Kidney epithelial cell (primary cell): ENCODE results near the gene ARMC5. TPM values are rescaled to one million over a fixed set of nuclear protein-coding genes. Genes with fewer than 3 reads are reported as not detected.

Experiments used
- DNase-seq: peaks from one replicate; pipeline ENCODE4 v3.0.0-alpha.2; 2010; ENCODE audit warnings: low read depth
- H3K27me3 ChIP-seq: 2 replicates; pipeline ENCODE4 v1.6.0; 2011; ENCODE audit warnings: low read length; ENCODE audit not compliant: control insufficient read depth, insufficient read depth
- H3K36me3 ChIP-seq: 2 replicates; pipeline ENCODE4 v1.5.1; 2011; ENCODE audit warnings: low read length; ENCODE audit not compliant: control insufficient read depth, insufficient read depth
- H3K4me3 ChIP-seq: 2 replicates; pipeline ENCODE4 v1.5.1; 2011; ENCODE audit warnings: low read depth, mild to moderate bottlenecking, control low read depth, low read length
- CTCF ChIP-seq: IDR thresholded peaks from 2 replicates; pipeline ENCODE4 v1.5.1; 2011; ENCODE audit warnings: mild to moderate bottlenecking, moderate library complexity, low read length, control low read depth, inconsistent platforms; ENCODE audit not compliant: insufficient read depth, poor library complexity, severe bottlenecking
- total RNA-seq: library from RNA; depleted of rRNA; stranded (reverse); fragments of >200 nt; gene quantifications from 2 replicates; pipeline ENCODE4 v1.2.3, GENCODE V29; 2015

The ARMC5 gene
- total RNA-seq, 1 donor from 2014 or later, result 18.7 TPM

DNA sequence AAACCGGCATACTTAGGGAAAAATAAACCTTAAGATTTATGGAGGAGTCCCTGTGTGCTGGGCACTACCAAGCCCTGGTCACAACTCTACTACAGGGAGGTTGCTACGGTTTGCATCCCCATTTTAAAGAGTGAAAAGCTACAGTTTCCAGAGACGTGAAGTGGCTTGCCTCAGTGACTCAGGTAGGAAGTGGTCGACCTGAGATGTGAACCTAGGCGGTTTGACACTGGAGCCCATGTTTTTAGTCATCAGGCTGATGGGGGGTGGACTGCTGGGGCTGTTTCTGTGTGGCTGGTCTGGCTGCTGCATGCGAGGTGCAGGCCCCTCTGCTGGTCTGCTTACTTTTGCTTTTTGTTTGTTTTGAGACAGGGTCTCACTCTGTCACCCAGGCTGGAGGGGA, 37.7 kb upstream of the ARMC5 start:
- Histone ChIP-seq H3K36me3 (no peaks in the 10 kb centered on the region), H3K27me3 (no peaks in the 10 kb centered on the region), H3K4me3 (no peak overlapping the region)
- TF ChIP-seq CTCF, result no peak
- no peak for DNase-seq

- Histone ChIP-seq H3K36me3 (no peaks in the 10 kb centered on the region), H3K27me3 (peaks cover 9% of the 10 kb centered on the region), H3K4me3 (no peak overlapping the region)
- TF ChIP-seq CTCF, result no peak
- no peak for DNase-seq
These were observed 36.1 kb upstream of the ARMC5 start for GRCh38 chr16:31423241-31423640.

- Histone ChIP-seq H3K27me3 (peaks cover 9% of the 10 kb centered on the region), H3K4me3 (no peak overlapping the region), H3K36me3 (no peaks in the 10 kb centered on the region)
- TF ChIP-seq CTCF, result no peak
- no peak for DNase-seq
These were observed 35.5 kb upstream of the ARMC5 start for GRCh38 chr16:31423801-31424200.

DNA sequence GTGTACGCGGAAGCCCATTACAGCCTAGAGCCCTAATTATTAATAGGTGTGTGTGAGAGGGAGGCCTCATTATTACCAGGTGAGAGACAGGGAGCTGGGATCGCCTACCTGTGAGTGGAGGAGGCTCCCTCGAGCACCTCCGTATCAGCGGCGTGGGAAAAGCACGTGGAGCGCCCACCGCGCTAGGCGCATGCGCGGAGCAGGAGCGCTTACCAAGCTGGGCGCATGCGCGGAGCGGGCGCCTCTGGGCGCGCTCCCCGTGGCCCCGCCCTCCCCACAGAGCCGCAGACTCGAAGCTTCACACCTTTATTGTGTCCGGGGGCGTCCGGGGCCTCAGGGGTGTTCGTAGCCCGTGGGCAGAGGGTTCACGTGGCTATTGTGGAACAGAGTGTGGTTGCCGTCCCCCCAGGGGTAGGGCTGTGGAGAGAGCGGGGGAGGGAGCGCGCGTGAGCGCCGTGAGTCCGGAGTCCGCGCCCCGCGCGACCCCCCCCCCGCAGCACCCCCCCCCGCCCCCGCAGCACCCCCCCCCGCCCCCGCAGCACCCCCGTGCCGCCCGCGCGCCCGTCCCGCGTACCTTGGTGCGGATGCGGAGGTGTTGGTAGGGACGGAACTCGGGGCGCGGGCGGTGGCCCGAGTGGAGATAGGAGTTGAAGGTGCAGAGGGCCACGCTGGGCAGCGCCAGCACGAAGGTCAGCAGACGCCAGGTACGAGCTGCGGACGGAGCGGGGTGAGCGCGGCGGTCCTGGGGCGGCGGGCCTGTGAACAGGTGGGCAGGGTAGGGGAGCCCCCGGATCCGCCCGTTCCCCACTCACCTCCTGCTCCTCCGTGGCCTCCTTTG, 31.6 kb upstream of the ARMC5 start:
- peaks cover 12% of the 10 kb centered on the region for H3K27me3 ChIP-seq
- no peak for TF ChIP-seq CTCF
- no peak overlapping the region for H3K4me3 ChIP-seq
- DNase-seq, result no peak
- no peaks in the 10 kb centered on the region for H3K36me3 ChIP-seq

- TF ChIP-seq CTCF, result no peak
- no peaks in the 10 kb centered on the region for H3K36me3 ChIP-seq
- DNase-seq, result no peak
- no peak within 1 kb of the TSS for H3K4me3 ChIP-seq
- peaks cover 12% of the 10 kb centered on the region for H3K27me3 ChIP-seq
These were observed 31.1 kb upstream of the ARMC5 start, which contains the start of gene COX6A2 for GRCh38 chr16:31428279-31428597. TSS of gene COX6A2 (minus strand) at chr16:31428360. CDS start at chr16:31428325, 35 bp downstream.

DNA sequence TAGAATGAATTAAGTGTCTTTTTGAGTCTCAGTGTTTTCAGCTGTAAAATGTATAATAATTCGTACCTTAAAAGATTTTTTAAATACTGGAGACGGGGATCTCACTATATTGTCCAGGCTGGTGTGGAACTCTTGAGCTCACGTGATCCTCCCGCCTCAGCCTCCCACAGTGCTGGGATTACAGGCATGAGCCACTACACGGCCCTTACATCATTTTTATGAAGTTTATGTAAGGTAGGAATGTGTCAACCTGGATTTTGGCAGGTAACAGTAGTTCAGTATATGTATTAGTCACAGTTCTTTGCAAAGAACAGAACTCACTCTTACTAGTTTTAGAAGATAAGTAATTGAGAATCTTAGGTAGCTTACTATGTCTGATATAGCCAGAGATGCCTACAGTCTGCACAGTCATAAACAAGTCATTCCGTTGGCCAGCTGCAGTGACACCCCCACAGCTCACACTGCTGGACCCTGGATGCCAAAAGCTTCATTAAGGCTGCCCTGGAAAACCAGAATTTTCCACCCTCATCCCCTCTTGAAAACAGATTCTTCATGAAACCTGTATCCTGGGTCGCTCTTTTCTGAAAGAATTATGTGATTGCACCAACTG, 30.6 kb upstream of the ARMC5 start:
- Histone ChIP-seq H3K27me3 (peaks cover 12% of the 10 kb centered on the region), H3K36me3 (no peaks in the 10 kb centered on the region), H3K4me3 (no peak overlapping the region)
- no peak for DNase-seq
- TF ChIP-seq CTCF, result no peak
